Measurements from ENCODE around the gene USP47. TPM values are rescaled to one million over a fixed set of nuclear protein-coding genes. Genes with fewer than 3 reads are reported as not detected.
A peak's percentile ranks its signal among the peaks of the same experiment; 100 is the strongest.

Gene USP47
- 25.2 and 30.4 TPM in 2 replicates for total RNA-seq (2014; rRNA removed; shearing (Covaris generic))

- DNase-seq (ENCODE audit: low read depth) = peak; percentile 81
Observed at GRCh38 chr11:11841723-11842420, at the start of gene USP47. Gene USP47, plus strand, starts transcription at chr11:11841972. Its CDS starts 214 bp downstream, at chr11:11842186.

GRCh38 chr11:11793073-11793472 is 48.7 kb upstream of the USP47 start:
- no peak for DNase-seq (ENCODE audit: low read depth)

- DNase-seq (ENCODE audit: low read depth) = peak; percentile 63
Observed at GRCh38 chr11:11798586-11799438, 43.0 kb upstream of the USP47 start.

GRCh38 chr11:11805228-11805627 is 36.5 kb upstream of the USP47 start:
- no peak for DNase-seq (ENCODE audit: low read depth)

GRCh38 chr11:11806074-11806473 is 35.7 kb upstream of the USP47 start:
- no peak for DNase-seq (ENCODE audit: low read depth)

- DNase-seq (ENCODE audit: low read depth) = peak; percentile 37
Observed at GRCh38 chr11:11806586-11806985, 35.2 kb upstream of the USP47 start.

GRCh38 chr11:11807811-11808782 is 33.7 kb upstream of the USP47 start:
- DNase-seq (ENCODE audit: low read depth) = no peak

- DNase-seq (ENCODE audit: low read depth) = no peak
Observed at GRCh38 chr11:11808992-11809615, 32.7 kb upstream of the USP47 start.

GRCh38 chr11:11810764-11811726 is 30.7 kb upstream of the USP47 start:
- no peak for DNase-seq (ENCODE audit: low read depth)

- peak; percentile 78 for DNase-seq (ENCODE audit: low read depth)
Observed at GRCh38 chr11:11813288-11813962, 28.3 kb upstream of the USP47 start.

GRCh38 chr11:11814614-11815452 is 26.9 kb upstream of the USP47 start:
- DNase-seq (ENCODE audit: low read depth) = no peak

GRCh38 chr11:11816511-11817314 is 25.1 kb upstream of the USP47 start:
- DNase-seq (ENCODE audit: low read depth) = no peak

GRCh38 chr11:11817957-11818356 is 23.8 kb upstream of the USP47 start:
- DNase-seq (ENCODE audit: low read depth) = no peak

- no peak for DNase-seq (ENCODE audit: low read depth)
Observed at GRCh38 chr11:11818529-11819121, 23.1 kb upstream of the USP47 start.

GRCh38 chr11:11821899-11822298 is 19.9 kb upstream of the USP47 start:
- DNase-seq (ENCODE audit: low read depth) = no peak

GRCh38 chr11:11822946-11823345 is 18.8 kb upstream of the USP47 start:
- no peak for DNase-seq (ENCODE audit: low read depth)

- no peak for DNase-seq (ENCODE audit: low read depth)
Observed at GRCh38 chr11:11826260-11826659, 15.5 kb upstream of the USP47 start.

All from RPMI7951 (cell line).